HUES6 (cell line): ENCODE measurements around the gene PLCH2.
A peak's percentile ranks its signal among the peaks of the same experiment; 100 is the strongest.

Source experiments
- H3K27ac ChIP-seq: 2 replicates; pipeline ENCODE4 v1.7.0; 2013; ENCODE audit warnings: low read depth, mild to moderate bottlenecking, low read length, inconsistent platforms
- H3K27me3 ChIP-seq: 2 replicates; pipeline ENCODE4 v1.6.1; 2013; ENCODE audit warnings: low read length; ENCODE audit not compliant: control insufficient read depth, insufficient read depth
- H3K36me3 ChIP-seq: 2 replicates; pipeline ENCODE4 v1.6.1; 2013; ENCODE audit warnings: low read length; ENCODE audit not compliant: control insufficient read depth, insufficient read depth
- H3K4me1 ChIP-seq: 2 replicates; pipeline ENCODE4 v1.6.1; 2013; ENCODE audit warnings: low read length; ENCODE audit not compliant: control insufficient read depth, insufficient read depth
- H3K4me3 ChIP-seq: 2 replicates; pipeline ENCODE4 v1.5.1; 2013; ENCODE audit warnings: low read depth, low read length
- H3K9ac ChIP-seq: one replicate; pipeline ENCODE4 v1.6.1; 2013; ENCODE audit warnings: mild to moderate bottlenecking, low read length
- H3K9me3 ChIP-seq: 2 replicates; pipeline ENCODE4 v1.6.1; 2013; ENCODE audit warnings: low read depth, low read length; ENCODE audit not compliant: control insufficient read depth, insufficient read depth

PLCH2 gene

GRCh38 chr1:2538872-2539271, 62.8 kb downstream of the PLCH2 start:
- no peaks in the 10 kb centered on the region for H3K36me3 ChIP-seq
- H3K9me3 ChIP-seq = no peaks in the 10 kb centered on the region
- no peak overlapping the region for H3K27ac ChIP-seq
- H3K27me3 ChIP-seq = peaks cover 92% of the 10 kb centered on the region
- H3K9ac ChIP-seq = no peak overlapping the region
- H3K4me3 ChIP-seq = no peak overlapping the region
- peaks cover 24% of the 10 kb centered on the region for H3K4me1 ChIP-seq

- Histone ChIP-seq H3K36me3 (no peaks in the 10 kb centered on the region), H3K27ac (no peak overlapping the region), H3K27me3 (peaks cover 91% of the 10 kb centered on the region), H3K4me3 (no peak overlapping the region), H3K4me1 (peaks cover 30% of the 10 kb centered on the region), H3K9me3 (no peaks in the 10 kb centered on the region), H3K9ac (no peak overlapping the region)
Observed at GRCh38 chr1:2539312-2539907, 63.3 kb downstream of the PLCH2 start.

GRCh38 chr1:2540816-2541492, 64.9 kb downstream of the PLCH2 start:
- H3K9ac ChIP-seq = no peak overlapping the region
- no peaks in the 10 kb centered on the region for H3K36me3 ChIP-seq
- no peak overlapping the region; the same call in 1 of the 2 replicates for H3K4me3 ChIP-seq
- peaks cover 76% of the 10 kb centered on the region for H3K27me3 ChIP-seq
- no peak overlapping the region for H3K27ac ChIP-seq
- H3K9me3 ChIP-seq = no peaks in the 10 kb centered on the region
- H3K4me1 ChIP-seq = peaks cover 30% of the 10 kb centered on the region

- peaks cover 69% of the 10 kb centered on the region for H3K27me3 ChIP-seq
- peaks cover 30% of the 10 kb centered on the region for H3K4me1 ChIP-seq
- H3K9ac ChIP-seq = no peak overlapping the region
- no peaks in the 10 kb centered on the region for H3K36me3 ChIP-seq
- no peaks in the 10 kb centered on the region for H3K9me3 ChIP-seq
- H3K4me3 ChIP-seq = no peak overlapping the region
- H3K27ac ChIP-seq = no peak overlapping the region
Observed at GRCh38 chr1:2541619-2542245, 65.6 kb downstream of the PLCH2 start.

- Histone ChIP-seq H3K27me3 (peaks cover 63% of the 10 kb centered on the region), H3K4me1 (peaks cover 33% of the 10 kb centered on the region), H3K36me3 (no peaks in the 10 kb centered on the region), H3K9me3 (no peaks in the 10 kb centered on the region), H3K27ac (no peak overlapping the region), H3K9ac (no peak overlapping the region), H3K4me3 (no peak overlapping the region)
Observed at GRCh38 chr1:2542246-2542915, 66.3 kb downstream of the PLCH2 start.

- Histone ChIP-seq H3K9ac (no peak overlapping the region), H3K27me3 (peaks cover 50% of the 10 kb centered on the region), H3K4me3 (no peak overlapping the region), H3K4me1 (peaks cover 44% of the 10 kb centered on the region), H3K36me3 (no peaks in the 10 kb centered on the region), H3K27ac (no peak overlapping the region), H3K9me3 (no peaks in the 10 kb centered on the region)
Observed at GRCh38 chr1:2543543-2544092, 67.5 kb downstream of the PLCH2 start.

GRCh38 chr1:2544093-2544874, 68.2 kb downstream of the PLCH2 start:
- Histone ChIP-seq H3K27ac (no peak overlapping the region), H3K27me3 (peaks cover 44% of the 10 kb centered on the region), H3K9me3 (no peaks in the 10 kb centered on the region), H3K36me3 (no peaks in the 10 kb centered on the region), H3K4me3 (no peak overlapping the region), H3K9ac (no peak overlapping the region), H3K4me1 (peaks cover 49% of the 10 kb centered on the region)

- no peak overlapping the region for H3K27ac ChIP-seq
- no peak overlapping the region for H3K4me3 ChIP-seq
Observed at GRCh38 chr1:2544875-2545640, 69.0 kb downstream of the PLCH2 start.

GRCh38 chr1:2545754-2546514, 69.8 kb downstream of the PLCH2 start:
- Histone ChIP-seq H3K9me3 (no peaks in the 10 kb centered on the region), H3K4me1 (peaks cover 49% of the 10 kb centered on the region), H3K4me3 (peak overlapping the region; percentile 82), H3K27me3 (peaks cover 33% of the 10 kb centered on the region), H3K36me3 (no peaks in the 10 kb centered on the region), H3K9ac (peak overlapping the region; percentile 67), H3K27ac (peak overlapping the region; percentile 55; the same call in 1 of the 2 replicates)

More at GRCh38 chr1:2544875-2545640, 69.0 kb downstream of the PLCH2 start:
- Histone ChIP-seq H3K9ac (no peak overlapping the region), H3K27me3 (peaks cover 38% of the 10 kb centered on the region), H3K9me3 (no peaks in the 10 kb centered on the region), H3K36me3 (no peaks in the 10 kb centered on the region), H3K4me1 (peaks cover 49% of the 10 kb centered on the region)
